GM19468 (cell line): ENCODE measurements around the gene SAMD3.
"Not testable (repeated sequence)": the region's sequence is repeated elsewhere in the genome, so short reads cannot be mapped to it uniquely, and the experiment has no call there.

ENCODE experiments used
- ATAC-seq: cut with Tn5 transposase; IDR thresholded peaks from one replicate; pipeline ENCODE4 v1.9.1; 2021; ENCODE audit warnings: mild to moderate bottlenecking, moderate library complexity, moderate number of reproducible peaks; ENCODE audit not compliant: unreplicated experiment; ENCODE audit errors: extremely low read depth

Gene SAMD3, protein sequence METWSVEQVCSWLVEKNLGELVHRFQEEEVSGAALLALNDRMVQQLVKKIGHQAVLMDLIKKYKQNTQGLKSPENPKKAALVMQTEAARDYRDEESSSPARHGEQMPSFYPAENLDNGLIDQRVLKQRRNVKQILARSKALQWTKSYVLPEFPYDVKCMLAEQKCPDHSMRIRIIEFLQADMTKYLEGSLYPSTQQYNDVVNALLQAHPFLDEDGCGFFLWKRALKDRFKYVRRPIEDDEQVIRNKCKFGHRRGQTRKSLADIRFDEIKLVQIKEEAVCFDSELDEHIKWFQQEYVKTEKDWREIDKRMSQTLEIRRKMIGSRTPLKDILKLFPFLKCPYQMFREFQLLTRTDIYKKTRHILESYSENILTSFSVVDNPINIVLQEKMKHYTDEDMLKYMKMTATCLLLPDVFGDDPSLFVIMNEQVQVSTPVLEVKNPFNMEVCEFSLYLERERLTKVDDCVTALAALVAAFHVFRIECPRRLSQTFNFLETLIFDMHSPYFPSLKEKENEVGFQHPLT

GRCh38 chr6:130222775-130223174 lies at the start of gene SAMD3:
TSS of gene SAMD3 (minus strand) at chr6:130222951. CDS start at chr6:130215273, 7,678 bp downstream.
- no peak for ATAC-seq

- ATAC-seq, result peak; percentile 82
These were observed 47.4 kb upstream of the SAMD3 start for GRCh38 chr6:130269969-130270635.

DNA sequence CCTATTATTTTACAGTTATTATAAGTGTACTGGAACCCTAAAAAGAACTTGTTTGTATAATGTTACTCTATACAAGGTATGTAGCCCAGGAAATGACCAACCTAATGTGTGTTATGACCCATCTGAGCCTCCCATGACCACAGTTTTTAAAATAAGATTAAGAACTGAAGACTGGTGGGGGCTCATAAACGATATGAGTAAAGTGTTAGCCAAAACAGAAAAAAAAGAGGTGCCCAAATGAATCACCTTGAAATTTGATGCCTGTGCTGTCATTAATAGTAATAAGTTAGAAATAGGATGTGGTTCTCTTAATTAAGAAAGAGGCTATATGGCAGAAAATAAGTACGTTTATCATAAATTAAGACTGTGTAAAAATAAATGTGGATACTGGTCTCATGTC lies 42.8 kb upstream of the SAMD3 start:
- not testable (repeated sequence) for ATAC-seq

GRCh38 chr6:130262008-130262407 lies 39.3 kb upstream of the SAMD3 start:
- ATAC-seq, result no peak

DNA sequence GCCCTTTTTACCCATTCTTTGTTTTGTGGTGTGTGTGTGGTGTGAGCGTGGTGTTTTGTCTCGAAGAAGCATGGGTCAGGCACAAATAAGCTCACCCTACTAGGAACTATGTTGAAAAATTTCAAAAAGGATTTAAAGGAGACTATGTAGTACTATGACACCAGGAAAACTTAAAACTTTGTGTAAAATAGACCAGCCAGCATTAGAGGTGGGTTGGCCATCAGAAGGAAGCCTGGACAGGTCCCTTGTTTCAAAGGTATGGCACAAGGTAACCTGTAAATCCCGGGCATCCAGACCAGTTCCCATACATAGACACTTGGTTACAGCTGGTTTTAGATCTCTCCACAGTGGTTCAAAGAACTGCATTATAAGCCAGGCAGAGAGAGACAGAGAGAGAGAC lies 38.8 kb upstream of the SAMD3 start:
- not testable (repeated sequence) for ATAC-seq

GRCh38 chr6:130260614-130261241 lies 38.0 kb upstream of the SAMD3 start:
- ATAC-seq, result not testable (repeated sequence)

DNA sequence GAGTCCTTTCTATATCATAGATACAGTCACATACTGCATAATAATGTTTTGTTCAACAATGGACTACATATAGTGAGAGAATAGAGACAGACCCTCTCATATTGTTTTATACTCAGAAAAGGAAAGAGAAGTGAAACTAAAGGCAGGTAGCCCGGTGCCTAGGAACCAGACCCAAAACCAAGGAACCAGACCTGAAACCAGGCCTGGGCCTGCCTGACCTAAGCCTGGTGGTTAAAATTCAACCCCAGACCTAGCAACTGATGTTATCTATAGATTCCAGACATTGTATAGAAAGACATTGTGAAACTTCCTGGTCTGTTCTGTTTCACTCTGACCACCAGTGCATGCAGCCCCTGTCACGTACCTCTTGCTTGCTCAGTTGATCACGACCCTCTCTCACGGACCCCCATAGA lies 37.3 kb upstream of the SAMD3 start:
- ATAC-seq, result peak; percentile 50

DNA sequence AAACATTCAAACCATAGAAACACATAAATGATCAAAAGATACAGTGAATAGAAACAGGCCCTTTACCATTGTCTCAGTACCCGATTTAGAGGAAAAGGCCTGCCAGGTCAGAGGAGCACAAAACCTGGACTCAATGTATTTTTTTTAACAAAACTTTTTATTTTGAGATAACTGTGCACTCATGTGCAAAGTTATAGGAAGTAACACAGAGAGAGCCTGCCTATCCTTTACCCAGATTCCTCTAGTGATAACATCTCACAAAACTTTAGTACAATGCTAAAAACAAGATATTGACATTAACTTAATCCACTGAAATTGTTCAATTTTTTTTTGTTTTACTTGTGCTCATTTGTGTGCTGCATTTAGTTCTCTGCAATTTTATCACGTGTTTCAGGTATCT lies 36.8 kb upstream of the SAMD3 start:
- ATAC-seq, result no peak

DNA sequence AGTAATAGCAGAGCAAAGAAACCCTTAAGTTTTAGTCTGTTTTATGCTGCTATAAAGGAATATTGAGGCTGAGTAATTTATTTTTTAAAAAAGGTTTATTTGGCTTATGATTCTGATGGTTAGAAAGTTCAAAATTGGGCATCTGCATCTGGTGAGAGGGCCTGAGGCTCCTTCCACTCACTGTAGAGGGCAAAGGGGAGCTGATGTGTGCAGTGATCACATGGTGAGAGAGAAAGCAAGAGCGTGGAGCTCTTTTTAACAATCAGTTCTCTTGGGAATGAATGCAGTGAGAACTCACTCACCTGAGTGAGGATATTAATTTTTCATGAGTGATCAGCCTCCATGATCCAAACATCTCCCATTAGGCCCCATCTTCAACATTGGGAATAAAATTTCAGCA lies 36.4 kb upstream of the SAMD3 start:
- no peak for ATAC-seq

GRCh38 chr6:130252527-130253237 lies 29.9 kb upstream of the SAMD3 start:
- no peak for ATAC-seq

- no peak for ATAC-seq
These were observed 22.5 kb upstream of the SAMD3 start for GRCh38 chr6:130245267-130245666.

GRCh38 chr6:130244728-130245127 lies 22.0 kb upstream of the SAMD3 start:
- no peak for ATAC-seq

GRCh38 chr6:130240232-130240631 lies 17.5 kb upstream of the SAMD3 start:
- no peak for ATAC-seq

GRCh38 chr6:130239755-130240154 lies 17.0 kb upstream of the SAMD3 start:
- no peak for ATAC-seq

GRCh38 chr6:130233330-130233729 lies 10.6 kb upstream of the SAMD3 start:
- ATAC-seq, result no peak

DNA sequence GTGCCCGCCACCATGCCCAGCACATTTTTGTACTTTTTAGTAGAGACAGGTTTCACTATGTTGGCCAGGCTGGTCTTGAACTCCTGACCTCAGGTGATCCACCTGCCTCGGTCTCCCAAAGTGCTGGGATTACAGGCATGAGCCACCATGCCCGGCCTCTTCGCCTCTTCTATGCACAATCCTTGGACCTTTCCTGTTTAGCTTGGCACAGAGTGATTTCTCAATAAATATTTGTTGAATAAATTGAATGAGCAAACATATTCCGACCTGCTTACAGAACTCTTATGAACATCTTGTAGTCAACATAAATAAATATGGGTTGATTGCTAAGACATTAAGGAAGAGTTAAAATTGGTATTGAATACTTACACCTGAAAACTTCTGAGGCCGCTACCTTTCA lies 7.8 kb upstream of the SAMD3 start:
- ATAC-seq, result not testable (repeated sequence)

DNA sequence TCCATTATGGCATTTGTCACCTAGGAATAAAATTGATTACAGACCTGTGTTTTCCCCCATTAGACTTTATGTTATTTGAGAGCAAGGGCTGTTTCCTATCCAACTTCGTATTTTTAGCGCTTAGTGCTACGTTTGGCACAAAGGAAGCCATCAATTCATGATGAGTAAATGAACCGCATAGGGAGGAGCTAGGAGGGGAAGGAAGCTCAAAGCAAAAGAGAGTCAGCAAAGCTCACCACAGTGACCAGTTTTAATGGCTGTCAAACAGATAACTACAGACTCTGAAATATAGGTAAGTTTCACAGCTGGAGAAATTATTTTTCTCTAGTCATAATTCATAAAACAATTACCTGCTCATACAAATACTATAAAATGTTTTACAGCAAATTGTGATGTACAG lies 6.9 kb upstream of the SAMD3 start:
- no peak for ATAC-seq

GRCh38 chr6:130223508-130223907 lies 757 bp upstream of the SAMD3 start:
- peak; percentile 99 for ATAC-seq

GRCh38 chr6:130218134-130218533 lies 4.6 kb downstream of the SAMD3 start:
- ATAC-seq, result no peak

DNA sequence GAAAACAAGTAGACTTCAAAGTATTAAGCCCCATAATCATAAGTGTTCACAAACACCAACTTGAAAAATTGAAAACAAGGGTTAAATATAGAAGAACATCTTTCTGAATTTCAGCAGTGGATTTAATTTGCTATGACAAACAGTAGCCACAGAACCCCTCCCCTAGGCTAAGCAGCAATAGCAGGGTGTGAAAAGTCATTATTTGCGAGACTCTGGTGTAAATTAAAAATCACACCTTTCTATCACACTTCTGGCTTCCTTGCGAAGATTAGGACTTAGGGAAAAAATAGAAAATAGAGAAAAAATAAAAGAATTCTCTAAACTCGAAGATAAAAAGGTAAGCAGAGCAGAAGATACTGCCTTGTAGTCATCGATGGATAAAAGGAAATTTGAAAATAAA lies 6.1 kb downstream of the SAMD3 start:
- ATAC-seq, result no peak
